Right lobe of liver (tissue), 6 donors: Measurements from ENCODE around the gene AKR7A2. TPM values are rescaled to one million over a fixed set of nuclear protein-coding genes. Genes with fewer than 3 reads are reported as not detected.

Source experiments
- ATAC-seq, 4 donors: fragments of 200-7000 bp; cut with Tn5 transposase; one replicate each; pipeline ENCODE4 v1.9.1; 2020; ENCODE audit warnings: mild to moderate bottlenecking in 4 of 4, moderate library complexity in 4 of 4
- DNase-seq, 3 donors: peaks; one replicate each; pipeline ENCODE4 v3.0.0-alpha.2; 2020
- H3K27ac ChIP-seq, 3 donors: fragments of 200-600 bp; one replicate each; pipeline ENCODE4 v1.8.0; 2022
- H3K27me3 ChIP-seq, 2 donors: fragments of 200-600 bp; one replicate each; pipeline ENCODE4 v1.8.0; 2022
- H3K36me3 ChIP-seq, 4 donors: fragments of 200-600 bp; sonication (generic) in 1 of 4; one replicate each; pipeline versions ENCODE4 v1.5.1 to v1.8.0; 2017 to 2022; ENCODE audit warnings: control low read depth in 1 of 4
- H3K4me1 ChIP-seq, 4 donors: fragments of 200-600 bp; sonication (generic) in 1 of 4; one replicate each; pipeline versions ENCODE4 v1.5.1 to v1.8.0; 2017 to 2022; ENCODE audit warnings: control low read depth in 1 of 4
- H3K4me3 ChIP-seq, 3 donors: fragments of 200-600 bp; one replicate each; pipeline ENCODE4 v1.8.0; 2022
- H3K9me3 ChIP-seq, 4 donors: fragments of 200-600 bp; sonication (generic) in 1 of 4; one replicate each; pipeline versions ENCODE4 v1.5.1 to v1.8.0; 2017 to 2022; ENCODE audit warnings: control low read depth in 1 of 4
- POLR2A ChIP-seq: fragments of 450-650 bp; IDR thresholded peaks from one replicate; pipeline ENCODE4 v1.6.1; 2017; ENCODE audit warnings: antibody characterized with exemption, mild to moderate bottlenecking
- WGBS: methylation state at CpG from one replicate; pipeline ENCODE4 v1.1.6; 2018; ENCODE audit warnings: low coverage, low lambda C conversion rate; ENCODE audit not compliant: insufficient coverage; ENCODE audit errors: missing lambda C conversion rate; 5-methylcytosine and 5-hydroxymethylcytosine counted together
- intact Hi-C, 2 donors: fragments of 100-400 bp; cut with DNase I; formaldehyde crosslinking; loops; one replicate each; pipeline versions ENCODE4 v1.11.2 to v1.14.1; 2022
- total RNA-seq, 6 experiments: library from RNA; depleted of rRNA in 2 of 6; stranded (reverse); fragments of >200 nt in 2 of 6; fragmentation: NEBNext Ultra II Directional in 3 of 6; extraction: Animal tissue kit (Norgen Biotek cat#: 25700) in 3 of 6; gene quantifications; one replicate each; pipeline versions ENCODE4 v1.1.0 to v1.2.4, GENCODE V29; 2016 to 2023
- TF ChIP-seq, protein P1 (sequence below), 4 donors: fragments of 200-600 bp in 3 of 4; fragments of 450-650 bp in 1 of 4; IDR thresholded peaks; one replicate each; pipeline versions ENCODE4 v1.5.1 to v1.8.0; 2016 to 2022; ENCODE audit warnings: antibody characterized with exemption in 4 of 4, mild to moderate bottlenecking in 2 of 4
- donor health status: DM: no; HTN: yes; CAD: no.
- donor health status: DM: no; HTN: no; CAD: no.
- donor health status: DM: no; HTN: no; CAD: no.
- donor health status: DM: no; HTN: yes; CAD: no.
- donor health status: DM: no; HTN: yes; CAD: no.

Gene AKR7A2
- total RNA-seq, 6 experiments from 2014 or later: 41.4 to 85.1 (median 51.2) TPM

DNA sequence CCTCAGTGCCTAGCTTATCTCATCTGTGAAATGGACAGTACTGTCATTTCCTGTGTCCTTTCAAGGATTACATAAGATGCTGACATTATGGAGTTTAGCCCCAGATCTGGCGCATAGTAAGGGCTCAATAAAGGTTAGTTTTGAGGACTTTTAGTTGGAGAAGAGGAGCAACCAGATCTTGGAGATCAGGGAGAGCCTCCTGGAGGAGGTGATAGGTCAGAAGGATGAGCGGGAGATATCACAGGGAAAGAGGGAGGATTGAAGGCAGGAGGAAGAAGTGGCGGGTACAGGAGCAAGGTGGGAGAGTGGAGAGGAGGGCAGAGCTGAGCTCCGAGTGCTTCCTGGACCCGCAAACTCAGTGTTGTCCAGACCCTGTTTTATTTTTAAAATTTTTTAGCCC lies 17.7 kb upstream of the AKR7A2 start:
- intact Hi-C loops: no loop called here
- Histone ChIP-seq H3K27ac (no peak overlapping the region), H3K27me3 (no peaks in the 10 kb centered on the region), H3K4me3 (no peak overlapping the region), H3K9me3 (no peaks in the 10 kb centered on the region), H3K4me1 (no peaks in the 10 kb centered on the region), H3K36me3 (peaks cover 0 to 28% (median 0%) of the 10 kb centered on the region in 4 donors)
- no peak for DNase-seq
- 88% methylated on average over 5 of the region's 5 CpGs for WGBS
- ATAC-seq: no peak
- no peak for TF ChIP-seq POLR2A
- TF ChIP-seq, protein P1, sequence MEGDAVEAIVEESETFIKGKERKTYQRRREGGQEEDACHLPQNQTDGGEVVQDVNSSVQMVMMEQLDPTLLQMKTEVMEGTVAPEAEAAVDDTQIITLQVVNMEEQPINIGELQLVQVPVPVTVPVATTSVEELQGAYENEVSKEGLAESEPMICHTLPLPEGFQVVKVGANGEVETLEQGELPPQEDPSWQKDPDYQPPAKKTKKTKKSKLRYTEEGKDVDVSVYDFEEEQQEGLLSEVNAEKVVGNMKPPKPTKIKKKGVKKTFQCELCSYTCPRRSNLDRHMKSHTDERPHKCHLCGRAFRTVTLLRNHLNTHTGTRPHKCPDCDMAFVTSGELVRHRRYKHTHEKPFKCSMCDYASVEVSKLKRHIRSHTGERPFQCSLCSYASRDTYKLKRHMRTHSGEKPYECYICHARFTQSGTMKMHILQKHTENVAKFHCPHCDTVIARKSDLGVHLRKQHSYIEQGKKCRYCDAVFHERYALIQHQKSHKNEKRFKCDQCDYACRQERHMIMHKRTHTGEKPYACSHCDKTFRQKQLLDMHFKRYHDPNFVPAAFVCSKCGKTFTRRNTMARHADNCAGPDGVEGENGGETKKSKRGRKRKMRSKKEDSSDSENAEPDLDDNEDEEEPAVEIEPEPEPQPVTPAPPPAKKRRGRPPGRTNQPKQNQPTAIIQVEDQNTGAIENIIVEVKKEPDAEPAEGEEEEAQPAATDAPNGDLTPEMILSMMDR (IDR thresholded peaks at IDR 0.05): no peak

DNA sequence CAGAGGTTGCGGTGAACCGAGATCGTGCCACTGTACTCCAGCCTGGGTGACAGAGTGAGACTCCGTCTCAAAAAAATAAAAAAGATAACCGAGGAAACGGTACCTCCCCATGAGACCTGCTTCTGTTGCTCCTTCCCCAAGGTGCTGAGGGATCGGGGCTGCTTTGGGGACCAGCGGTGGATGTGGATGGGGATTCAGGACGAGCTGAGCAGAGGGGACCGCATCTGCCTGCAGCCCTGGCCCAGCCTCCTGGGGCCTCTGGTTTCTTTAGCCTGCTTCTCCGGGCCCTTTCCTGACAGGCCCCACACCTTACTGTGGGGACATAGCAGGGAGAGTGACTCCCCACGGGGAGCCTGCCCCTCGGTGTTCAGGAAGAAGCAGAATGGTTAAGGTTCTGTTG lies 17.2 kb upstream of the AKR7A2 start:
- H3K4me3 ChIP-seq: no peak overlapping the region
- H3K27me3 ChIP-seq: no peaks in the 10 kb centered on the region
- DNase-seq (no peak), ATAC-seq (no peak)
- H3K36me3 ChIP-seq: peaks cover 0 to 31% (median 2%) of the 10 kb centered on the region in 4 donors
- WGBS: 94% methylated on average over 8 of the region's 13 CpGs
- intact Hi-C loops: no loop called here
- TF ChIP-seq, protein P1 (IDR thresholded peaks at IDR 0.05): no peak
- TF ChIP-seq POLR2A: no peak
- no peaks in the 10 kb centered on the region for H3K4me1 ChIP-seq
- no peak overlapping the region for H3K27ac ChIP-seq
- H3K9me3 ChIP-seq: no peaks in the 10 kb centered on the region

DNA sequence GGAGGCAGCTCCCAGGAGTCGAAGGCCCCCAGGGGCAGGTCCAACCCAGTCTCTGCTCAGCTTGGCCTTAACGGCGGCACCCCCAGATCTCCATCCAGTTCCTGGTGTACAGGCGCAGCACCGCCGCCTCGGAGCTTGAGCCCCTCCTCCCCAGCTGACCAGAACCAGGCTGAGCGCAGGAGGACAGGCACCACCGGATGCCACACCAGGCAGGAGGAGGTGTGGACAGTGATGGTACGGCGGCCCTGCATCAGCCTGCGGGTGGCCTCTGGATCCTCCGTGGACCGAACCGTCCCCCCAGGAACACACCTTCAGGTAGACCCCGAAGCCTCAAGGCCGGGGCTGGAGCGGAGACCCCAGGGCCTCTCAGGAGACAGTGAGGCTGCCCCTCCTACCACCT lies 16.5 kb upstream of the AKR7A2 start:
- Histone ChIP-seq H3K9me3 (no peaks in the 10 kb centered on the region), H3K36me3 (peaks cover 0 to 38% (median 2%) of the 10 kb centered on the region in 4 donors), H3K27me3 (no peaks in the 10 kb centered on the region), H3K27ac (no peak overlapping the region), H3K4me1 (no peaks in the 10 kb centered on the region), H3K4me3 (no peak overlapping the region)
- WGBS: no CpG with 5 or more reads among the region's 18 CpGs
- TF ChIP-seq, protein P1 (IDR thresholded peaks at IDR 0.05): no peak
- TF ChIP-seq POLR2A: no peak
- no peak for ATAC-seq
- intact Hi-C loops: no loop called here
- no peak for DNase-seq

DNA sequence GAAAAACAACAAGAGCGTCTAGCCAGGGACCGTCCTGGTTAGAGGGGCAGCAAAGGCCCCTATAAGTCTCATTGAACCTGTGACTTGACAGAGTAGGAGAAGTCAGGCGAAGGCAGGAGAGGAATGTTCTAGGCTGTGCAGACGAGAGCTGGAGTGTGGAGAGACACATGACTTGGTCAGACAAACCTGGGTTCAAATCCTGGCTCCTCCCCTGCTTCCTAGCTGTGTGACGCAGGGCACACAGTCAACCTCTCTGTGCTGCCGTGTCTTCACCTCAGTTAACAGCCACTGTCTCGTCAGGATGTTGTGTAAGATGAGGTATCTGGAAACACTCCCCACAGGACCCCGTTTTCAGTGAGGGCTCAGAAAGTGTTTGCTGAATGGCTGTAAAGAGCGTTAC lies 15.8 kb upstream of the AKR7A2 start:
- peaks cover 0 to 38% (median 2%) of the 10 kb centered on the region in 4 donors for H3K36me3 ChIP-seq
- DNase-seq (no peak), ATAC-seq (no peak)
- no peak overlapping the region for H3K4me3 ChIP-seq
- intact Hi-C loops: no loop called here
- no peak overlapping the region for H3K27ac ChIP-seq
- TF ChIP-seq POLR2A: no peak
- TF ChIP-seq, protein P1 (IDR thresholded peaks at IDR 0.05): no peak
- no peaks in the 10 kb centered on the region for H3K27me3 ChIP-seq
- 93% methylated on average over 4 of the region's 9 CpGs for WGBS
- no peaks in the 10 kb centered on the region for H3K4me1 ChIP-seq
- H3K9me3 ChIP-seq: no peaks in the 10 kb centered on the region

DNA sequence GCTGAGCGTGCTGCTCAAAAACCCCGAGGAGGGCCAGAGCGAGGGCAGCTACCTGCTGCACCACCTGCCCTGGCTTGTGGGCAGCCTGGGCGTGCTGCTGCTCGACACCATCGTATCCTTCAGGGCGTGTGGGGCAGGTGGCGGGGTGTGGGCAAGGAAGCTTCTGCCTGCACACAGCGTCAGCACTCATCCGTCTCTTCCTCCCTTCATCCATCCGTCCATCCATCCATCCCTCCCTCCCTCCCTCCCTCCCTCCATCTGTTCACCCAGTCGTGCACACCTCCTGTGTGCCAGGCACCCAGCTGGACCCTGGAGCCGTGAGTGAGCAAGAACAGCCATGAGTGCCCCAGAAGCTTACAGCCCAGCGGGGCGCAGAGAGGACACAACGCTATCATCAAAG lies 15.4 kb upstream of the AKR7A2 start:
- DNase-seq: no peak
- H3K4me1 ChIP-seq: no peaks in the 10 kb centered on the region
- H3K27me3 ChIP-seq: no peaks in the 10 kb centered on the region
- no peaks in the 10 kb centered on the region for H3K9me3 ChIP-seq
- H3K4me3 ChIP-seq: no peak overlapping the region
- intact Hi-C loops: no loop called here
- H3K27ac ChIP-seq: no peak overlapping the region
- WGBS: 50% methylated on average over 1 of the region's 16 CpGs
- ATAC-seq: no peak
- TF ChIP-seq, protein P1 (IDR thresholded peaks at IDR 0.05): no peak
- TF ChIP-seq POLR2A: no peak
- H3K36me3 ChIP-seq: peaks cover 0 to 38% (median 2%) of the 10 kb centered on the region in 4 donors
